ENCODE measurements around the gene HES4. TPM values are rescaled to one million over a fixed set of nuclear protein-coding genes. Genes with fewer than 3 reads are reported as not detected.

HES4 gene
- total and polyA plus RNA-seq, 2 of the 13 experiments (the other 11 are each of a cell fraction or from before 2014, with no cell fraction given), result 8.8 to 10.6 TPM

- TF ChIP-seq TFAP4 (IDR thresholded peaks at IDR 0.05; ENCODE audit: borderline replicate concordance, low read depth) (0 out of 2 replicates have a peak, but pooled peaks have one; percentile 56), ZFP62 (CRISPR knock-in tag; IDR thresholded peaks at IDR 0.05) (no peak), ZNF784 (CRISPR knock-in tag; IDR thresholded peaks at IDR 0.05; ENCODE audit: borderline replicate concordance) (no peak), IRX3 (CRISPR knock-in tag; IDR thresholded peaks at IDR 0.05; ENCODE audit: borderline replicate concordance, low read depth) (no peak; the same call in 1 of the 2 replicates), GMEB1 (CRISPR knock-in tag; IDR thresholded peaks at IDR 0.05; ENCODE audit: borderline replicate concordance) (peak; percentile 85), TARDBP (CRISPR knock-in tag; IDR thresholded peaks at IDR 0.05) (peak; percentile 43), ZIK1 (CRISPR knock-in tag; IDR thresholded peaks at IDR 0.05; ENCODE audit: borderline replicate concordance, low read depth) (peak; percentile 72; the same call in 1 of the 2 replicates), SRSF4 (IDR thresholded peaks at IDR 0.05; ENCODE audit: low read depth, low read length, poor library complexity, severe bottlenecking) (no peak), HNF1A (IDR thresholded peaks at IDR 0.05; ENCODE audit: low read depth) (no peak), HNF1A (CRISPR knock-in tag; IDR thresholded peaks at IDR 0.05; ENCODE audit: borderline replicate concordance) (peak; percentile 75), AHR (CRISPR knock-in tag; IDR thresholded peaks at IDR 0.05) (no peak; the same call in 1 of the 2 replicates), ZNF251 (CRISPR knock-in tag; IDR thresholded peaks at IDR 0.05) (0 out of 2 replicates have a peak, but pooled peaks have one; percentile 33), ZBTB26 (CRISPR knock-in tag; IDR thresholded peaks at IDR 0.05; ENCODE audit: borderline replicate concordance) (peak; percentile 29; the same call in 1 of the 2 replicates), ZNF414 (CRISPR knock-in tag; IDR thresholded peaks at IDR 0.05) (peak; percentile 83; the same call in 1 of the 2 replicates), ZFYVE20 (CRISPR knock-in tag; IDR thresholded peaks at IDR 0.05; ENCODE audit: borderline replicate concordance, low read depth) (peak; percentile 96), ZNF792 (CRISPR knock-in tag; IDR thresholded peaks at IDR 0.05) (peak; percentile 81), MXI1 (IDR thresholded peaks at IDR 0.05; ENCODE audit: borderline replicate concordance, low read depth, low read length) (peak; percentile 89; the same call in 2 of the 3 replicates), ZNF619 (CRISPR knock-in tag; IDR thresholded peaks at IDR 0.05) (0 out of 2 replicates have a peak, but pooled peaks have one; percentile 51), ZNF430 (CRISPR knock-in tag; IDR thresholded peaks at IDR 0.05) (0 out of 2 replicates have a peak, but pooled peaks have one; percentile 32)
These were observed 610 bp upstream of the HES4 start (continued) for GRCh38 chr1:1000357-1001056.

Data from HepG2 (cell line).